Mammary epithelial cell (primary cell): Measurements from ENCODE around the gene SH3GLB2.

ENCODE experiments used
- EZH2 ChIP-seq: IDR thresholded peaks from 2 replicates; pipeline ENCODE4 v1.6.1; 2012; ENCODE audit warnings: low read length, inconsistent platforms, borderline replicate concordance
- TF ChIP-seq, protein P1 (sequence below), 2 donors: IDR thresholded peaks in 1 of 2; conservative IDR thresholded peaks in 1 of 2; 2 replicates each; pipeline ENCODE4 v1.5.1; 2011 to 2012; ENCODE audit warnings: inconsistent platforms in 2 of 2, low read length in 2 of 2, mild to moderate bottlenecking in 2 of 2, control low read depth in 1 of 2, low read depth in 1 of 2; ENCODE audit not compliant: insufficient read depth in 1 of 2; ENCODE audit errors: extremely low read depth in 1 of 2

DNA sequence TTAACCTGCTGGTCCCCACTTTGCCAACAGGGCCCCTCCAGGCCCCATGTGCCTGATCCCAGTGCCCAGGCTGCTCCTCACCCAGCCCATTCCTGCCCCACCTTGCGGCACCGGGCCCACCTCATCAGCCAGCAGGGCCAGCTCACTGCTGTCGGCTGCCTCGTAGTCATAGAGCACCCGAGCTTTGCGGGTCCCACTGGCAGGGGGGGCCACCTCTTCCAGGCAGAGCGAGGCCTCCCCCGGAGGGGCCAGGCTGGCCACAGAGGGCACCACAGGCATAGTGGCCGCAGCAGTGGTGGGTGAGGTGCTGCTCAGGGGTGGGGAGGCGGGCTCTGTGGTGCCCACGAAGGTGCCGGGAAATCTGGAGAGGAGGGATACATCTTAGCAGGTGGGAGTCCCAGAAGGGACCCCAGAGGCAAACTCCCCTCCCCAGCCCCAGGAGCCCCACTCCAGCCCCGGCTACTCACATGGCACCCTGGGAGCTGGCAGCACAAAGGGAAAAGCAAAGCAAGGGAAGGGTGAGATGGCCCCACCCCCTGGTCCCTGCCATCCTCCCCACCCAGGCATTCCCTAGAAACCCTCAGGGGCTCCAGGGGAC lies 19.0 kb downstream of the SH3GLB2 start:
- TF ChIP-seq, protein P1, sequence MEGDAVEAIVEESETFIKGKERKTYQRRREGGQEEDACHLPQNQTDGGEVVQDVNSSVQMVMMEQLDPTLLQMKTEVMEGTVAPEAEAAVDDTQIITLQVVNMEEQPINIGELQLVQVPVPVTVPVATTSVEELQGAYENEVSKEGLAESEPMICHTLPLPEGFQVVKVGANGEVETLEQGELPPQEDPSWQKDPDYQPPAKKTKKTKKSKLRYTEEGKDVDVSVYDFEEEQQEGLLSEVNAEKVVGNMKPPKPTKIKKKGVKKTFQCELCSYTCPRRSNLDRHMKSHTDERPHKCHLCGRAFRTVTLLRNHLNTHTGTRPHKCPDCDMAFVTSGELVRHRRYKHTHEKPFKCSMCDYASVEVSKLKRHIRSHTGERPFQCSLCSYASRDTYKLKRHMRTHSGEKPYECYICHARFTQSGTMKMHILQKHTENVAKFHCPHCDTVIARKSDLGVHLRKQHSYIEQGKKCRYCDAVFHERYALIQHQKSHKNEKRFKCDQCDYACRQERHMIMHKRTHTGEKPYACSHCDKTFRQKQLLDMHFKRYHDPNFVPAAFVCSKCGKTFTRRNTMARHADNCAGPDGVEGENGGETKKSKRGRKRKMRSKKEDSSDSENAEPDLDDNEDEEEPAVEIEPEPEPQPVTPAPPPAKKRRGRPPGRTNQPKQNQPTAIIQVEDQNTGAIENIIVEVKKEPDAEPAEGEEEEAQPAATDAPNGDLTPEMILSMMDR (conservative IDR thresholded peaks at IDR 0.05 in 1 of 2, IDR thresholded peaks at IDR 0.05 in 1 of 2; ENCODE audit: extremely low read depth in 1 of 2, insufficient read depth in 1 of 2, low read depth in 1 of 2, low read length in 2 of 2): no peak
- TF ChIP-seq EZH2: no peak
